HG03060 (cell line): ENCODE measurements around the gene TNP1.

ENCODE experiments used
- ATAC-seq: cut with Tn5 transposase; IDR thresholded peaks from one replicate; pipeline ENCODE4 v1.9.1; 2021; ENCODE audit warnings: low read depth, moderate number of reproducible peaks; ENCODE audit not compliant: unreplicated experiment

The TNP1 gene

DNA sequence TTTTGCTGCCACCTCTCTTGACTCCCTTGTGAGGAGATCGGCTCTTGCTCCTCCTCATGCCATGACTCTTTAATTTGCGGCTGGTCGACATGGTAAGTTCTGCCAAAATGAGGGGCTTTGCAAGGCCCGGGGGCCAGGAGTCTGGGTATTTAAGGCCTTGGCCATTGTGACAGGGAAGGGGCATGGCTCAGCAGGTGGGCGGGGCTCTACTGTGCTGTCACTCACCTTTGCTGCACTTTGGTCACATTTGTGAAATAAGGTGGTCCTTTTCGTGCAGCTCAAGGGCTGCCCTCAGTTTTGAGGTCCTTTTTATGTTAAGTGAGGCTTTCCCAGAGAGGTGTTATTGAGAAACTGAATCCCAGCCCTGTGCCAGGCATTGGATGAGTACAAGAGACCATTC lies at the start of gene TNP1:
TSS of gene TNP1 (minus strand) at position 121 of the 400 bp plus-strand sequence. CDS start at position 91, 30 bp downstream.
- no peak for ATAC-seq

GRCh38 chr2:216908300-216908699 lies 48.4 kb upstream of the TNP1 start:
- ATAC-seq: no peak

GRCh38 chr2:216905649-216906329 lies 45.9 kb upstream of the TNP1 start:
- no peak for ATAC-seq

DNA sequence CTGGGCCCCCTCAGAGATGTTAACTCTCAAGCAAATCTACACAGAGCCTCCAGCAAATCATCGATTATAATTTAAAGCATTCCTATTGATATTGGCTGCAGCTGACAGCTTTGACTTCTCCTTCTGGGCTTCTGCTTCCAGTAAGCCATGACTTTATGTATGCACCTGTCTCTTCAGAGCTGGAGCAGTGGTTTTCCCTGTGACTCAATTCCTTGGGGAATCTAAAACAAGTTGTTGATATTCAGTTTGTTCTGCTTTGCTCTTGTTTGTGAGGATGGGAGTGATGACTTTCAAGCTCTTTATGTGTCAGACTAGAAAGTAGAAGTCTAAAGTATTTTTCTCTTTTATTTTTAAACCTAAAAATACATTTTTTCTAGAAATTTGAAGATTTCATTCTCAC lies 45.1 kb upstream of the TNP1 start:
- no peak for ATAC-seq

DNA sequence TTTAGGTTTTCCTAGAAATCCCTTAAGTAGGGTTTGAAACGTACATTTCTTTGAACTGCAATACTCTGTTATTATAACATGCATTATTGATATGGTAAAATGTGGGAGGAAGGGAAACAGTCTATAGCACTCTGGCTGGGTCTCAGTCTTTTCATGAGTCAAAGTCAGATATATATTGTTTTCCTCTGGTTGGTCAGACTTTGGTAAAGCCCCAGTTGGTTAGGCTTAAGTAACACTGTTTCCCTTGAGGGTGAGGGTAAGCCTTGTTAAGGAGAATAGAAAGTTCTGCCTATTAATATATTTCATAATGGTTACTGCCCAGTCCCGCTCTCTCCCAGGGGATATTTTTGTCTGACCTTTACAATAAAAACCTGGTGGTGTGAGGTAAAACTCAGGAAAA lies 44.7 kb upstream of the TNP1 start:
- ATAC-seq: no peak

- no peak for ATAC-seq
These were observed 43.6 kb upstream of the TNP1 start for GRCh38 chr2:216903470-216903869.

DNA sequence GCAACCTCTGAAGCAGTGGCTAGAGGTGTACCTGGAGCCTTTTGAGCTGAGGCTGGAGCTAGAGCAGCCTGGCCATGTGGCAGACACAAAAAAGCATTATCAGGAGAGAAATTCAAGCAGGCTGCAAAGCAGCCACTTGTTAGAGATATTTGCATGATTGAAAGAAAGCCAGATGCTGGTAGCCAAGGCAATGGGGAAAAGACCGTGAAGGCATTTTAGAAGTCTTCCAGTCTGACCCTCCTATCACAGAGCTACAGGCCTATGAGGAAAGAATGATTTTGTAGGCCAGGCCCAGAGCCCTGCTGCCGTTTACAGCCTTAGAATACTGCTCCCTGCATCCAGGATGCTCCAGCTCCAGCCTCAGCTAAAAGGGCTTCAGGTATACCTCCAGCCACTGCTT lies 41.4 kb upstream of the TNP1 start:
- ATAC-seq: no peak

GRCh38 chr2:216900406-216900805 lies 40.5 kb upstream of the TNP1 start:
- no peak for ATAC-seq

GRCh38 chr2:216897561-216898203 lies 37.8 kb upstream of the TNP1 start:
- ATAC-seq: no peak

DNA sequence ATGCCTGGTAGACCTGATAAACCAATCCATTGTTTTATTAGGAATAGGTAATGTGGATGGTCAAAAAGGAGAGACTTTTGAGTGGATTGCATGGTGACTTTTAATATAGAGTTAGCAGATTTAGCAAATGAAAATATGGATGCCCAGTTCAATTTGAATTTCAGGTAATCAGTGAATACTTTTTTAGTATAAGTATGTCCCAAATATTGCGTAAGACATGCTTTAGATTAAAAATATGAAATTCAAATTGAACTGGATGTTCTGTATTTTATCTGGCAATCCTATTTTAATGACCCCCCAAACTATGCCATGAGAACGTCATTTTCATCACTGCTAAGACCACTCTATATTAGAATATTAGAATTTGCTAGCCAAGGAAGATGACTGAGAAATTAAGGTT lies 30.3 kb upstream of the TNP1 start:
- ATAC-seq: no peak

DNA sequence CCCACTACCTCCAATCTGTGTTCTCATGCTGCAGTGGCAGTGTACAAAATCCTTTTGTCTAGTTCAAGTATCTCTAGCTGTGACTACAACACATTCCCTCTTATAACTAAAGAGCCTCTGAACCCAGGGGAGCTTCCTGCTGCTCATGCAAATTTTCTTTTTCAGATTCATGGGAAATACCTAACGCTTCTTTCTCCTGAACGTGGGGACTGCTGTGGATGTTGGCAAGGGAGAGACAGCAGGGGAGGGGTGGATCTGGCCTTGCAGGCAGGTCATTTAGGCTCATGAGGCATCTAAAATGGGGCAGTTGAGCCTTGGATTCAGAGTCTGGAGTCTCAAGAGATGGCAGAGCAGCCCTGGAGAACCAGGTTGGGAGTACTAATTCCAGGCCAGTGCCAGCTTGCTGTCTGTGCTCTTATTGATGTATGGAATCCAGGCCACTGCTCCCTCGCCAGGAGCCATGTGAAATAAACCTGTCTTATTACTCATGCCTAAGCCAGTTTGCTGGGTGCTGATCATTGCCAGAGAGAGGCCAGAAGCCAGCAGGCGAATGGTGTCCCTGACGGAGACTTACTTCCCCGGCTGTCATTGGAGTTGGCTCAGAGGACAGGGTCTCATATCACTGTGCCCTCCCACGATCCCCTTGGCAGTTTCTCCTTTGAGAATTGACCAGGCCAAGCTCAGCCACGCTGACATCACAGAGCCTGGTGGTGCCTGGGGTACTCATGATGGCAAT lies 29.2 kb upstream of the TNP1 start:
- ATAC-seq: no peak

- ATAC-seq: no peak
These were observed 28.2 kb upstream of the TNP1 start for GRCh38 chr2:216888081-216888480.

GRCh38 chr2:216887138-216887537 lies 27.3 kb upstream of the TNP1 start:
- no peak for ATAC-seq

GRCh38 chr2:216885117-216885553 lies 25.3 kb upstream of the TNP1 start:
- no peak for ATAC-seq

- no peak for ATAC-seq
These were observed 24.5 kb upstream of the TNP1 start for GRCh38 chr2:216884347-216884746.

DNA sequence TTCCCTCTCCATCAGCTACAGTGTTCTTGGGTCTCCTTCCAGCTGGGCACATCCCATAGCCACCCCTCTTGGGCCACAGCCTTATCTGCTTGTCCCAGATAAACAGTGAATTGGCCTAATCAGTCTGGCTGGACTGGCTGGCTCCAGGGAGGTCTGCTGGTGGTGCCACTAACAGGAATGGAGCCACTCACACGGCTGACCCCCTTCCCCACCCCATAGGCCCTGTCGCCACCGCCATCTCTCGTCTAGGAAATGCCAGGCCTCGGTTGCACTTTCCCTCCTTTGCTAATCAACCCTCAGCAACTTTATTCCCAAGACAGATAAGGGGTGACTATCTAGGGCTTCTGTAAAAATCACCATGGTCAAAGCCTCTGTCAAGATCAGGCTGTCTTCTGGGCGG lies 23.0 kb upstream of the TNP1 start:
- no peak for ATAC-seq

DNA sequence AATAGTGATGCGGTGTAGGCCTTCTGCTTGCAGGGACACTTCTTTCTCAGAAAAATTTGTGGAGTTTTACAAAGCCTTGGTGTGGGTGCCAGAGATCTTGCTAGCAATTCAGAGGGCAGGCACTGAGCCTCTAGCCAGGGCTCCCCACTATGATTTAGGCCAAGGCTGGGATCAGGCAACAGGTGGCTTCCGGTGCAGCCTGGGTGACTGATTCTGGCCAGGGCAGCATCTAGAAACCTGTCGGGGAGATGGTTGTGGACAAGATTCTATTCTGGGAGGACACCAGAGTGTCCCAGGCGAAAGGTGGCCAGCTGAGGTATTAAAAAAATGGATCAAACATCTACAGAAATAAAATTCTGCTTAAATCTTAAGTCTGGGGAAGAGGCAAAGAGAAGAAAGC lies 21.5 kb upstream of the TNP1 start:
- no peak for ATAC-seq

- no peak for ATAC-seq
These were observed 20.8 kb upstream of the TNP1 start for GRCh38 chr2:216880509-216881184.

GRCh38 chr2:216879727-216880508 lies 20.1 kb upstream of the TNP1 start:
- ATAC-seq: no peak

DNA sequence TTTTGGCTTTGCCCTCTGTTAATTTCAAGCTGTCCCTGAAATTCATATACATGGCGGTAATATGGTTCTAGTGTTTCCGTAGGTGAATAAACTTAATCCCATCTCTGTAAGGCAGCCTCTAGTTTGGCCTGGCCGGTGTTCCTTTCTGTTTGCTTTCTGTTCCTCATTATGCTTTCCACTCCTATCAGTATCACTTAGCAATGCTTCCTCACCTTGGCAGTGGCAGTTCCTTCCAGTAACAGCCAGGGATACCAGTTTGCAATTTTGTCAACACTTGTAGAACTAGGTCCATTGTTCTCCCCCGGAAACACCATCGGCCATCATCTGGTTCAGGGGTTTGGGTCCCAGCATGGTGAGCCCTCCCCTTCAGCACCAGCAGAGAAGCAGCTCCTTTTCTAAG lies 18.2 kb upstream of the TNP1 start:
- no peak for ATAC-seq
